Gastrocnemius medialis (tissue), 4 donors: Measurements from ENCODE around the gene SLCO3A1. TPM values are rescaled to one million over a fixed set of nuclear protein-coding genes. Genes with fewer than 3 reads are reported as not detected.

Experiments
- ATAC-seq, 2 donors: fragments of 150-250 bp; one replicate each; pipeline ENCODE4 v1.9.1; 2016
- DNase-seq, 2 donors: peaks; one replicate each; pipeline ENCODE4 v3.0.0-alpha.2; 2019
- H3K27ac ChIP-seq, 4 donors: fragments of 200-600 bp; sonication (generic); 1 replicate in 1 of 4; 2 replicates in 3 of 4; pipeline ENCODE4 v1.5.1; 2016 to 2018; ENCODE audit warnings: mild to moderate bottlenecking in 2 of 4, moderate library complexity in 1 of 4
- H3K27me3 ChIP-seq, 3 donors: fragments of 200-600 bp; sonication (generic) in 2 of 3; 1 replicate in 1 of 3; 2 replicates in 2 of 3; pipeline versions ENCODE4 v1.5.1 to v1.6.0; 2016 to 2019; ENCODE audit warnings: mild to moderate bottlenecking in 1 of 3, moderate library complexity in 1 of 3
- H3K36me3 ChIP-seq, 2 donors: fragments of 200-600 bp; sonication (generic) in 1 of 2; one replicate each; pipeline ENCODE4 v1.5.1; 2017 to 2018
- H3K4me1 ChIP-seq, 2 donors: fragments of 200-600 bp; sonication (generic) in 1 of 2; one replicate each; pipeline ENCODE4 v1.5.1; 2016 to 2017; ENCODE audit warnings: mild to moderate bottlenecking in 2 of 2
- H3K4me3 ChIP-seq, 4 donors: fragments of 200-600 bp; sonication (generic) in 3 of 4; 1 replicate in 1 of 4; 2 replicates in 3 of 4; pipeline ENCODE4 v1.5.1; 2016 to 2019; ENCODE audit warnings: mild to moderate bottlenecking in 2 of 4
- H3K9me3 ChIP-seq, 3 donors: fragments of 200-600 bp; sonication (generic) in 2 of 3; 1 replicate in 1 of 3; 2 replicates in 2 of 3; pipeline ENCODE4 v1.5.1; 2016 to 2019
- CTCF ChIP-seq, 5 experiments: fragments of 450-650 bp in 3 of 5; fragments of 200-600 bp in 2 of 5; sonication (generic) in 2 of 5; IDR thresholded peaks in 4 of 5; conservative IDR thresholded peaks in 1 of 5; 1 replicate in 4 of 5; 2 replicates in 1 of 5; pipeline ENCODE4 v1.5.1; 2016 to 2019; ENCODE audit warnings: antibody characterized with exemption in 5 of 5, mild to moderate bottlenecking in 3 of 5, moderate library complexity in 3 of 5
- POLR2A ChIP-seq, 2 donors: fragments of 450-650 bp; IDR thresholded peaks; one replicate each; pipeline ENCODE4 v1.6.1; 2017; ENCODE audit warnings: antibody characterized with exemption in 2 of 2, mild to moderate bottlenecking in 2 of 2, moderate library complexity in 2 of 2
- in situ Hi-C, 4 donors: fragments of 200-750 bp; cut with MboI; loops; one replicate each; pipeline versions ENCODE4 v1.15.0 to v1.8.0; 2017; ENCODE audit warnings: low sequenced_read_pairs in 4 of 4
- intact Hi-C: fragments of 100-400 bp; cut with DNase I; formaldehyde crosslinking; loops from one replicate; pipeline ENCODE4 v1.15.1; 2023; ENCODE audit warnings: low total_unique reads
- total RNA-seq, 4 donors: library from RNA; depleted of rRNA; stranded (reverse); fragments of >200 nt; gene quantifications; one replicate each; pipeline versions ENCODE4 v1.1.0 to v1.2.3, GENCODE V29; 2016

SLCO3A1 gene
- total RNA-seq, 4 donors from 2014 or later = 1.3 to 3.6 (median 3.0) TPM

GRCh38 chr15:92107510-92107909, 254.0 kb downstream of the SLCO3A1 start:
- Histone ChIP-seq H3K27me3 (no peaks in the 10 kb centered on the region), H3K27ac (no peak overlapping the region), H3K9me3 (no peaks in the 10 kb centered on the region), H3K4me1 (no peaks in the 10 kb centered on the region), H3K4me3 (no peak overlapping the region), H3K36me3 (no peaks in the 10 kb centered on the region)
- ATAC-seq = no peak
- DNase-seq = no peak
- TF ChIP-seq POLR2A (IDR thresholded peaks at IDR 0.05) (no peak), CTCF (IDR thresholded peaks at IDR 0.05 in 4 of 5, conservative IDR thresholded peaks at IDR 0.05 in 1 of 5) (no peak)
- intact Hi-C loops = no loop called here
- in situ Hi-C loops = loop anchor here in 2 of 4 donors (25.0 kb wide), 2 partner anchors 280 to 605 kb away; partner anchors contain the start of gene ST8SIA2 (in 1 of the 2)

- H3K4me3 ChIP-seq = no peak overlapping the region
- H3K27me3 ChIP-seq = no peaks in the 10 kb centered on the region
- intact Hi-C loops (no loop called here), in situ Hi-C loops (loop anchor here in 2 of 4 donors (25.0 kb wide), 2 partner anchors 278 to 603 kb away; partner anchors contain the start of gene ST8SIA2 (in 1 of the 2))
- ATAC-seq (no peak), DNase-seq (no peak)
- no peaks in the 10 kb centered on the region for H3K36me3 ChIP-seq
- TF ChIP-seq POLR2A (IDR thresholded peaks at IDR 0.05) (no peak), CTCF (IDR thresholded peaks at IDR 0.05 in 4 of 5, conservative IDR thresholded peaks at IDR 0.05 in 1 of 5) (no peak)
- H3K9me3 ChIP-seq = no peaks in the 10 kb centered on the region
- H3K4me1 ChIP-seq = no peaks in the 10 kb centered on the region
- no peak overlapping the region for H3K27ac ChIP-seq
These were observed 255.8 kb downstream of the SLCO3A1 start for GRCh38 chr15:92109191-92109873.

GRCh38 chr15:92111291-92111690, 257.8 kb downstream of the SLCO3A1 start:
- H3K36me3 ChIP-seq = no peaks in the 10 kb centered on the region
- H3K27ac ChIP-seq = no peak overlapping the region
- no peak overlapping the region for H3K4me3 ChIP-seq
- no peaks in the 10 kb centered on the region for H3K27me3 ChIP-seq
- H3K9me3 ChIP-seq = no peaks in the 10 kb centered on the region
- no peaks in the 10 kb centered on the region for H3K4me1 ChIP-seq
- ATAC-seq (no peak), DNase-seq (no peak)
- TF ChIP-seq CTCF (IDR thresholded peaks at IDR 0.05 in 4 of 5, conservative IDR thresholded peaks at IDR 0.05 in 1 of 5) = no peak
- no peak for TF ChIP-seq POLR2A (IDR thresholded peaks at IDR 0.05)
- in situ Hi-C loops (loop anchor here in 2 of 4 donors (25.0 kb wide), 2 partner anchors 276 to 601 kb away; partner anchors contain the start of gene ST8SIA2 (in 1 of the 2)), intact Hi-C loops (no loop called here)

GRCh38 chr15:92111751-92112150, 258.2 kb downstream of the SLCO3A1 start:
- H3K4me1 ChIP-seq = peaks cover 0 to under 1% of the 10 kb centered on the region in 2 donors
- H3K9me3 ChIP-seq = no peaks in the 10 kb centered on the region
- intact Hi-C loops = no loop called here
- TF ChIP-seq POLR2A (IDR thresholded peaks at IDR 0.05) (no peak), CTCF (IDR thresholded peaks at IDR 0.05 in 4 of 5, conservative IDR thresholded peaks at IDR 0.05 in 1 of 5) (no peak)
- no peak overlapping the region for H3K4me3 ChIP-seq
- in situ Hi-C loops = loop anchor here in 2 of 4 donors (25.0 kb wide), 2 partner anchors 276 to 601 kb away; partner anchors contain the start of gene ST8SIA2 (in 1 of the 2)
- ATAC-seq = no peak
- H3K27ac ChIP-seq = no peak overlapping the region
- DNase-seq = no peak
- H3K36me3 ChIP-seq = no peaks in the 10 kb centered on the region
- H3K27me3 ChIP-seq = no peaks in the 10 kb centered on the region
